ENCODE measurements around the gene NCKAP5.

The NCKAP5 gene

GRCh38 chr2:132857319-132857718 is 710.9 kb downstream of the NCKAP5 start:
- TF ChIP-seq, protein P1, sequence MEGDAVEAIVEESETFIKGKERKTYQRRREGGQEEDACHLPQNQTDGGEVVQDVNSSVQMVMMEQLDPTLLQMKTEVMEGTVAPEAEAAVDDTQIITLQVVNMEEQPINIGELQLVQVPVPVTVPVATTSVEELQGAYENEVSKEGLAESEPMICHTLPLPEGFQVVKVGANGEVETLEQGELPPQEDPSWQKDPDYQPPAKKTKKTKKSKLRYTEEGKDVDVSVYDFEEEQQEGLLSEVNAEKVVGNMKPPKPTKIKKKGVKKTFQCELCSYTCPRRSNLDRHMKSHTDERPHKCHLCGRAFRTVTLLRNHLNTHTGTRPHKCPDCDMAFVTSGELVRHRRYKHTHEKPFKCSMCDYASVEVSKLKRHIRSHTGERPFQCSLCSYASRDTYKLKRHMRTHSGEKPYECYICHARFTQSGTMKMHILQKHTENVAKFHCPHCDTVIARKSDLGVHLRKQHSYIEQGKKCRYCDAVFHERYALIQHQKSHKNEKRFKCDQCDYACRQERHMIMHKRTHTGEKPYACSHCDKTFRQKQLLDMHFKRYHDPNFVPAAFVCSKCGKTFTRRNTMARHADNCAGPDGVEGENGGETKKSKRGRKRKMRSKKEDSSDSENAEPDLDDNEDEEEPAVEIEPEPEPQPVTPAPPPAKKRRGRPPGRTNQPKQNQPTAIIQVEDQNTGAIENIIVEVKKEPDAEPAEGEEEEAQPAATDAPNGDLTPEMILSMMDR (IDR thresholded peaks at IDR 0.05; ENCODE audit: low read length): no peak
- no peak for TF ChIP-seq EZH2 (IDR thresholded peaks at IDR 0.05; ENCODE audit: borderline replicate concordance, low read length)
- H3K4me3 ChIP-seq (ENCODE audit: low read depth, low read length, poor library complexity, severe bottlenecking): no peak overlapping the region
- no peak overlapping the region for H2AFZ ChIP-seq (ENCODE audit: low read length)
- H3K9me2 ChIP-seq (ENCODE audit: low read depth, low read length): no peaks in the 10 kb centered on the region
- H4K20me1 ChIP-seq (ENCODE audit: insufficient read depth, low read length): no peaks in the 10 kb centered on the region
- no peaks in the 10 kb centered on the region for H3F3A ChIP-seq (ENCODE audit: insufficient read depth, low read length)
- no peaks in the 10 kb centered on the region for H3K79me2 ChIP-seq (ENCODE audit: insufficient read depth, low read length)
- H3K4me1 ChIP-seq (ENCODE audit: insufficient read depth, low read length, severe bottlenecking): no peaks in the 10 kb centered on the region
- H3K36me3 ChIP-seq (ENCODE audit: insufficient read depth, low read length): no peaks in the 10 kb centered on the region
- no peaks in the 10 kb centered on the region for H3K9me3 ChIP-seq (ENCODE audit: low read length)
- no peak overlapping the region for H3K4me2 ChIP-seq (ENCODE audit: low read length)
- H3K27me3 ChIP-seq (ENCODE audit: insufficient read depth, low read length): no peaks in the 10 kb centered on the region
- no peak overlapping the region for H3K9ac ChIP-seq (ENCODE audit: low read length)
- no peak overlapping the region for H3K27ac ChIP-seq (ENCODE audit: low read depth, low read length, poor library complexity, severe bottlenecking)

- Histone ChIP-seq H3F3A (ENCODE audit: insufficient read depth, low read length) (no peaks in the 10 kb centered on the region), H3K9ac (ENCODE audit: low read length) (no peak overlapping the region), H3K27me3 (ENCODE audit: insufficient read depth, low read length) (no peaks in the 10 kb centered on the region), H3K4me1 (ENCODE audit: insufficient read depth, low read length, severe bottlenecking) (no peaks in the 10 kb centered on the region), H3K4me2 (ENCODE audit: low read length) (no peak overlapping the region), H3K9me3 (ENCODE audit: low read length) (no peaks in the 10 kb centered on the region), H3K9me2 (ENCODE audit: low read depth, low read length) (no peaks in the 10 kb centered on the region), H3K27ac (ENCODE audit: low read depth, low read length, poor library complexity, severe bottlenecking) (no peak overlapping the region), H4K20me1 (ENCODE audit: insufficient read depth, low read length) (no peaks in the 10 kb centered on the region), H3K4me3 (ENCODE audit: low read depth, low read length, poor library complexity, severe bottlenecking) (no peak overlapping the region), H3K79me2 (ENCODE audit: insufficient read depth, low read length) (no peaks in the 10 kb centered on the region), H2AFZ (ENCODE audit: low read length) (no peak overlapping the region), H3K36me3 (ENCODE audit: insufficient read depth, low read length) (no peaks in the 10 kb centered on the region)
- TF ChIP-seq, protein P1 (IDR thresholded peaks at IDR 0.05; ENCODE audit: low read length): no peak
- TF ChIP-seq EZH2 (IDR thresholded peaks at IDR 0.05; ENCODE audit: borderline replicate concordance, low read length): no peak
Observed at GRCh38 chr2:132850688-132851087, 717.6 kb downstream of the NCKAP5 start.

DNA sequence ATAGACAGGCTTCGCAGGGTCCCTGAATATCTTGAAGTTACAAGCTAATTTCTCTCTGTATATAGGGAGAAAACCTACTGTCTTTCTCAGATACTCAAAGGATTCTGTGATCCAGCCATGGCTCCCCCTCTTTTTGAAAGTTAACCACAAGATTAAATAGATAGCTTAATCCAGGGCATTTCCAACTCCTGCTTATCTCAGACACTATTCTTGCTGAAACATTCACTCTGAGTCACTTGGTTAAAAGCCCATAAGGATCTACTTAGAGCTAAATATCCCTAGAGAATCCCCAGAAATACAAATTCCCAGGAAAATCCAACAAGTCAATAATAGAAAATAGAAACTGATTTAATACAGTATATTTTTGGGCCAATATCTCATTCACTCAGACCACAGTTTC is 719.1 kb downstream of the NCKAP5 start:
- Histone ChIP-seq H3K4me1 (ENCODE audit: insufficient read depth, low read length, severe bottlenecking) (no peaks in the 10 kb centered on the region), H3K9me2 (ENCODE audit: low read depth, low read length) (no peaks in the 10 kb centered on the region), H3K27ac (ENCODE audit: low read depth, low read length, poor library complexity, severe bottlenecking) (no peak overlapping the region), H3K27me3 (ENCODE audit: insufficient read depth, low read length) (no peaks in the 10 kb centered on the region), H2AFZ (ENCODE audit: low read length) (no peak overlapping the region), H3K79me2 (ENCODE audit: insufficient read depth, low read length) (no peaks in the 10 kb centered on the region), H3K4me3 (ENCODE audit: low read depth, low read length, poor library complexity, severe bottlenecking) (no peak overlapping the region), H3K9ac (ENCODE audit: low read length) (no peak overlapping the region), H3F3A (ENCODE audit: insufficient read depth, low read length) (no peaks in the 10 kb centered on the region), H3K36me3 (ENCODE audit: insufficient read depth, low read length) (no peaks in the 10 kb centered on the region), H3K9me3 (ENCODE audit: low read length) (no peaks in the 10 kb centered on the region), H4K20me1 (ENCODE audit: insufficient read depth, low read length) (no peaks in the 10 kb centered on the region), H3K4me2 (ENCODE audit: low read length) (no peak overlapping the region)
- TF ChIP-seq, protein P1 (IDR thresholded peaks at IDR 0.05; ENCODE audit: low read length): no peak
- no peak for TF ChIP-seq EZH2 (IDR thresholded peaks at IDR 0.05; ENCODE audit: borderline replicate concordance, low read length)
